ENCODE measurements around the gene CAPS.

CAPS gene

GRCh38 chr19:5947435-5947834 lies 33.4 kb downstream of the CAPS start:
- peaks cover 82% of the 10 kb centered on the region for H3K4me1 Mint-ChIP-seq
- H3K9me3 Mint-ChIP-seq = no peaks in the 10 kb centered on the region
- H3K36me3 Mint-ChIP-seq (ENCODE audit: low read depth) = peaks cover 18% of the 10 kb centered on the region
- ATAC-seq = no peak
- no peak for DNase-seq
- peak overlapping the region; percentile 44 for H3K27ac Mint-ChIP-seq
- H3K27me3 Mint-ChIP-seq = no peaks in the 10 kb centered on the region
- no peak overlapping the region for H3K4me3 Mint-ChIP-seq

GRCh38 chr19:5948752-5949564 lies 34.9 kb downstream of the CAPS start:
- peaks cover 28% of the 10 kb centered on the region for H3K36me3 Mint-ChIP-seq (ENCODE audit: low read depth)
- ATAC-seq (peak; percentile 25), DNase-seq (no peak)
- H3K4me1 Mint-ChIP-seq = peaks cover 90% of the 10 kb centered on the region
- peak overlapping the region; percentile 73 for H3K27ac Mint-ChIP-seq
- no peaks in the 10 kb centered on the region for H3K27me3 Mint-ChIP-seq
- no peaks in the 10 kb centered on the region for H3K9me3 Mint-ChIP-seq
- H3K4me3 Mint-ChIP-seq = peak overlapping the region; percentile 35

- H3K9me3 Mint-ChIP-seq = no peaks in the 10 kb centered on the region
- peak overlapping the region; percentile 73 for H3K27ac Mint-ChIP-seq
- DNase-seq (peak; percentile 30), ATAC-seq (peak; percentile 29)
- no peaks in the 10 kb centered on the region for H3K27me3 Mint-ChIP-seq
- H3K4me1 Mint-ChIP-seq = peaks cover 90% of the 10 kb centered on the region
- H3K36me3 Mint-ChIP-seq (ENCODE audit: low read depth) = peaks cover 33% of the 10 kb centered on the region
- peak overlapping the region; percentile 7 for H3K4me3 Mint-ChIP-seq
These were observed 35.8 kb downstream of the CAPS start for GRCh38 chr19:5949792-5950305.

GRCh38 chr19:5950741-5951140 lies 36.7 kb downstream of the CAPS start:
- Mint-ChIP-seq H3K27me3 (no peaks in the 10 kb centered on the region), H3K36me3 (ENCODE audit: low read depth) (peaks cover 28% of the 10 kb centered on the region)
- no peak for DNase-seq

GRCh38 chr19:5951338-5951861 lies 37.3 kb downstream of the CAPS start:
- DNase-seq (no peak), ATAC-seq (no peak)
- Mint-ChIP-seq H3K4me3 (no peak overlapping the region), H3K4me1 (peaks cover 91% of the 10 kb centered on the region), H3K36me3 (ENCODE audit: low read depth) (peaks cover 29% of the 10 kb centered on the region), H3K9me3 (no peaks in the 10 kb centered on the region), H3K27ac (peak overlapping the region; percentile 70), H3K27me3 (no peaks in the 10 kb centered on the region)

More at GRCh38 chr19:5950741-5951140, 36.7 kb downstream of the CAPS start:
- Mint-ChIP-seq H3K27ac (peak overlapping the region; percentile 73), H3K4me1 (peaks cover 92% of the 10 kb centered on the region), H3K9me3 (no peaks in the 10 kb centered on the region), H3K4me3 (peak overlapping the region; percentile 19)
- ATAC-seq = no peak

GRCh38 chr19:5952193-5953029 lies 38.4 kb downstream of the CAPS start:
- Mint-ChIP-seq H3K4me1 (peaks cover 93% of the 10 kb centered on the region), H3K9me3 (no peaks in the 10 kb centered on the region), H3K4me3 (peak overlapping the region; percentile 55), H3K27ac (peak overlapping the region; percentile 90), H3K27me3 (no peaks in the 10 kb centered on the region), H3K36me3 (ENCODE audit: low read depth) (peaks cover 29% of the 10 kb centered on the region)
- no peak for ATAC-seq
- no peak for DNase-seq

GRCh38 chr19:5953030-5953589 lies 39.1 kb downstream of the CAPS start:
- no peak for DNase-seq

GRCh38 chr19:5953680-5954213 lies 39.7 kb downstream of the CAPS start:
- DNase-seq = peak; percentile 35
- peaks cover 93% of the 10 kb centered on the region for H3K4me1 Mint-ChIP-seq
- peak; percentile 45 for ATAC-seq

More at GRCh38 chr19:5953030-5953589, 39.1 kb downstream of the CAPS start:
- ATAC-seq = no peak
- peaks cover 93% of the 10 kb centered on the region for H3K4me1 Mint-ChIP-seq
- H3K9me3 Mint-ChIP-seq = no peaks in the 10 kb centered on the region
- peak overlapping the region; percentile 90 for H3K27ac Mint-ChIP-seq
- H3K36me3 Mint-ChIP-seq (ENCODE audit: low read depth) = peaks cover 25% of the 10 kb centered on the region
- H3K4me3 Mint-ChIP-seq = peak overlapping the region; percentile 55
- H3K27me3 Mint-ChIP-seq = no peaks in the 10 kb centered on the region

GRCh38 chr19:5954293-5954692 lies 40.2 kb downstream of the CAPS start:
- Mint-ChIP-seq H3K4me3 (peak overlapping the region; percentile 55), H3K9me3 (no peaks in the 10 kb centered on the region), H3K36me3 (ENCODE audit: low read depth) (peaks cover 25% of the 10 kb centered on the region), H3K4me1 (peaks cover 93% of the 10 kb centered on the region), H3K27ac (peak overlapping the region; percentile 90), H3K27me3 (no peaks in the 10 kb centered on the region)
- ATAC-seq (no peak), DNase-seq (no peak)

More at GRCh38 chr19:5953680-5954213, 39.7 kb downstream of the CAPS start:
- no peaks in the 10 kb centered on the region for H3K9me3 Mint-ChIP-seq
- H3K27me3 Mint-ChIP-seq = no peaks in the 10 kb centered on the region
- H3K4me3 Mint-ChIP-seq = peak overlapping the region; percentile 55
- H3K36me3 Mint-ChIP-seq (ENCODE audit: low read depth) = peaks cover 25% of the 10 kb centered on the region
- H3K27ac Mint-ChIP-seq = peak overlapping the region; percentile 90

- DNase-seq (no peak), ATAC-seq (no peak)
- H3K4me1 Mint-ChIP-seq = peaks cover 92% of the 10 kb centered on the region
- no peaks in the 10 kb centered on the region for H3K27me3 Mint-ChIP-seq
- peaks cover 25% of the 10 kb centered on the region for H3K36me3 Mint-ChIP-seq (ENCODE audit: low read depth)
- H3K9me3 Mint-ChIP-seq = no peaks in the 10 kb centered on the region
- peak overlapping the region; percentile 53 for H3K27ac Mint-ChIP-seq
- no peak overlapping the region for H3K4me3 Mint-ChIP-seq
These were observed 41.5 kb downstream of the CAPS start for GRCh38 chr19:5955636-5955935.

GRCh38 chr19:5956323-5956722 lies 42.3 kb downstream of the CAPS start:
- H3K9me3 Mint-ChIP-seq = no peaks in the 10 kb centered on the region
- ATAC-seq (no peak), DNase-seq (no peak)
- H3K27ac Mint-ChIP-seq = no peak overlapping the region
- H3K27me3 Mint-ChIP-seq = no peaks in the 10 kb centered on the region
- H3K4me3 Mint-ChIP-seq = no peak overlapping the region
- H3K4me1 Mint-ChIP-seq = peaks cover 92% of the 10 kb centered on the region
- peaks cover 25% of the 10 kb centered on the region for H3K36me3 Mint-ChIP-seq (ENCODE audit: low read depth)

- Mint-ChIP-seq H3K27ac (no peak overlapping the region), H3K4me3 (no peak overlapping the region), H3K4me1 (peaks cover 92% of the 10 kb centered on the region), H3K9me3 (no peaks in the 10 kb centered on the region), H3K27me3 (no peaks in the 10 kb centered on the region), H3K36me3 (ENCODE audit: low read depth) (peaks cover 22% of the 10 kb centered on the region)
- ATAC-seq (no peak), DNase-seq (no peak)
These were observed 42.7 kb downstream of the CAPS start for GRCh38 chr19:5956728-5957127.

GRCh38 chr19:5957170-5957569 lies 43.1 kb downstream of the CAPS start:
- no peak overlapping the region for H3K4me3 Mint-ChIP-seq
- DNase-seq = no peak
- no peaks in the 10 kb centered on the region for H3K9me3 Mint-ChIP-seq
- H3K36me3 Mint-ChIP-seq (ENCODE audit: low read depth) = peaks cover 22% of the 10 kb centered on the region
- H3K4me1 Mint-ChIP-seq = peaks cover 92% of the 10 kb centered on the region
- H3K27ac Mint-ChIP-seq = no peak overlapping the region
- no peaks in the 10 kb centered on the region for H3K27me3 Mint-ChIP-seq
- ATAC-seq = no peak

All from activated naive CD8-positive, alpha-beta T cell treated with anti-CD3 and anti-CD28 coated beads, Interleukin-2, amount 50 U/mL, for 24 hours (primary cell).